Body of pancreas (tissue), 4 donors: ENCODE data around the gene FGL2. TPM values are rescaled to one million over a fixed set of nuclear protein-coding genes. Genes with fewer than 3 reads are reported as not detected.
"Not testable (repeated sequence)": the region's sequence is repeated elsewhere in the genome, so short reads cannot be mapped to it uniquely, and the experiment has no call there.

Source experiments
- ATAC-seq: fragments of 150-250 bp; one replicate; pipeline ENCODE4 v1.9.1; 2016
- DNase-seq, 4 donors: peaks; one replicate each; pipeline ENCODE4 v3.0.0-alpha.2; 2019
- H3K27ac ChIP-seq, 4 donors: fragments of 200-600 bp; sonication (generic); 1 replicate in 3 of 4; 2 replicates in 1 of 4; pipeline versions ENCODE4 v1.5.1 to v1.6.1; 2016 to 2019; ENCODE audit warnings: mild to moderate bottlenecking in 1 of 4, mixed read lengths in 1 of 4, moderate library complexity in 1 of 4
- H3K27me3 ChIP-seq, 2 donors: fragments of 200-600 bp; sonication (generic); one replicate each; pipeline ENCODE4 v1.6.0; 2016; ENCODE audit warnings: mild to moderate bottlenecking in 1 of 2
- H3K36me3 ChIP-seq, 2 donors: fragments of 200-600 bp; sonication (generic); replicated peaks in 1 of 2; 2 replicates each; pipeline ENCODE4 v1.5.1; 2016; ENCODE audit warnings: low read depth in 2 of 2; ENCODE audit not compliant: insufficient read depth in 1 of 2
- H3K4me1 ChIP-seq: fragments of 200-600 bp; sonication (generic); one replicate; pipeline ENCODE4 v1.6.0; 2016
- H3K4me3 ChIP-seq, 2 donors: fragments of 200-600 bp; sonication (generic); 1 replicate in 1 of 2; 2 replicates in 1 of 2; pipeline ENCODE4 v1.5.1; 2016 to 2019
- H3K9me3 ChIP-seq, 3 donors: fragments of 200-600 bp; sonication (generic); 1 replicate in 2 of 3; 2 replicates in 1 of 3; pipeline ENCODE4 v1.5.1; 2016
- POLR2A ChIP-seq, 3 donors: fragments of 450-650 bp; IDR thresholded peaks; one replicate each; pipeline ENCODE4 v1.6.1; 2016; ENCODE audit warnings: antibody characterized with exemption in 3 of 3, mild to moderate bottlenecking in 2 of 3
- WGBS, 2 donors: methylation state at CpG; one replicate each; pipeline ENCODE4 v1.1.5; 2017; 5-methylcytosine and 5-hydroxymethylcytosine counted together
- intact Hi-C: fragments of 100-400 bp; cut with DNase I; formaldehyde crosslinking; loops from one replicate; pipeline ENCODE4 v1.15.1; 2023
- total RNA-seq, 2 donors: library from RNA; depleted of rRNA; stranded (reverse); fragments of >200 nt; gene quantifications; one replicate each; pipeline ENCODE4 v1.1.0, GENCODE V29; 2016
- TF ChIP-seq, protein P1 (sequence below), 7 experiments: fragments of 450-650 bp in 4 of 7; fragments of 200-600 bp in 3 of 7; sonication (generic) in 3 of 7; IDR thresholded peaks; one replicate each; pipeline ENCODE4 v1.5.1; 2016 to 2019; ENCODE audit warnings: antibody characterized with exemption in 7 of 7

The FGL2 gene
- total RNA-seq, 2 donors from 2014 or later, result 4.3 to 9.1 TPM

DNA sequence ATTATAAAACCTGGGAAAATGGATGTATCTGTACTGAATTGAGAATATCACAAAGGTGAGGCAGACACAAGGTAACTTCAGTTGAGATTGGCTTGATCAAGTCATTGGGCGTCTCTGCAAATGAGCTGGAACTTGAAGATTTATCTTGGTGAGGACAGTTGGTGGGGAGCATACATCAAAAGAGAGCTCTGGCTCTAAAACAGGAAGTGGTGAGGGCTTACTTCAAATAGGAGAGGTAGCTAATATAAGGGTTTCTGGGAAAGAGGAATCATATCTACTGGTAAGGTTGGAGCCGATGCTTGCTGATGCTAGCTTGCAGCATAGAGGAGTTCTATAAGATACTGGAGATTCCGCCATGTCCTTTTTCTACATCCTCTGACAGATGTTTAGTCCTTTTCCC lies 39.9 kb upstream of the FGL2 start:
- Histone ChIP-seq H3K4me3 (no peak overlapping the region), H3K36me3 (no peaks in the 10 kb centered on the region), H3K27me3 (no peaks in the 10 kb centered on the region), H3K4me1 (no peaks in the 10 kb centered on the region), H3K27ac (no peak overlapping the region), H3K9me3 (no peaks in the 10 kb centered on the region)
- intact Hi-C loops, result no loop called here
- ATAC-seq (no peak), DNase-seq (no peak)
- TF ChIP-seq POLR2A (IDR thresholded peaks at IDR 0.05), result no peak
- TF ChIP-seq, protein P1, sequence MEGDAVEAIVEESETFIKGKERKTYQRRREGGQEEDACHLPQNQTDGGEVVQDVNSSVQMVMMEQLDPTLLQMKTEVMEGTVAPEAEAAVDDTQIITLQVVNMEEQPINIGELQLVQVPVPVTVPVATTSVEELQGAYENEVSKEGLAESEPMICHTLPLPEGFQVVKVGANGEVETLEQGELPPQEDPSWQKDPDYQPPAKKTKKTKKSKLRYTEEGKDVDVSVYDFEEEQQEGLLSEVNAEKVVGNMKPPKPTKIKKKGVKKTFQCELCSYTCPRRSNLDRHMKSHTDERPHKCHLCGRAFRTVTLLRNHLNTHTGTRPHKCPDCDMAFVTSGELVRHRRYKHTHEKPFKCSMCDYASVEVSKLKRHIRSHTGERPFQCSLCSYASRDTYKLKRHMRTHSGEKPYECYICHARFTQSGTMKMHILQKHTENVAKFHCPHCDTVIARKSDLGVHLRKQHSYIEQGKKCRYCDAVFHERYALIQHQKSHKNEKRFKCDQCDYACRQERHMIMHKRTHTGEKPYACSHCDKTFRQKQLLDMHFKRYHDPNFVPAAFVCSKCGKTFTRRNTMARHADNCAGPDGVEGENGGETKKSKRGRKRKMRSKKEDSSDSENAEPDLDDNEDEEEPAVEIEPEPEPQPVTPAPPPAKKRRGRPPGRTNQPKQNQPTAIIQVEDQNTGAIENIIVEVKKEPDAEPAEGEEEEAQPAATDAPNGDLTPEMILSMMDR (IDR thresholded peaks at IDR 0.05), result no peak
- WGBS, 2 donors, result 85 to 94% methylated on average over 3 of the region's 3 CpGs

DNA sequence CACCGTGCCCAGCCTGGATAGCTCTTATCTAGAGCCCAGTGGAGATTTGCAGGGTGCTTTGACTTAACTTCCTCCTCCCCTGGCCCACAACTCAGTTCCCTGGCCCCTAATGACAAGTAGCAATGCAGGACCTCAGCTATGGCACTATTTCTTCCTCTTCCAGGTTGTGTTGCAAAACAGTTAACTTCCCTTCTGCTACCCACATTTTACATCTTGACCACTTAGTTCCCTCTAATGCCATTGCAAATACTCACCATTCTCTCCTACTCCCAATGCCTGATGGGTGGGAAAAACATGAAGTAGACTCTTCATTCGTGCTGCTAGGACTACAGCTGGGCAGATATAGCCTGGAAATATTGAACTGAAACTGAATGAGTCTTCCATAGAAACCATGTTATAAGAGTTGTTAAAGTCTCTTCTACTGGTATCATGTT lies 39.1 kb upstream of the FGL2 start:
- no peak for ATAC-seq
- Histone ChIP-seq H3K4me3 (no peak overlapping the region), H3K36me3 (no peaks in the 10 kb centered on the region), H3K27ac (no peak overlapping the region), H3K27me3 (no peaks in the 10 kb centered on the region), H3K9me3 (no peaks in the 10 kb centered on the region), H3K4me1 (no peaks in the 10 kb centered on the region)
- TF ChIP-seq POLR2A (IDR thresholded peaks at IDR 0.05), result no peak
- TF ChIP-seq, protein P1 (IDR thresholded peaks at IDR 0.05), result no peak
- DNase-seq, result peak in 1 of 4 donors; percentile 58
- intact Hi-C loops, result no loop called here
- 63 to 88% methylated on average over 2 of the region's 2 CpGs for WGBS, 2 donors

GRCh38 chr7:77235276-77235675 lies 35.7 kb upstream of the FGL2 start:
- WGBS, 2 donors, result 91 to 95% methylated on average over 2 of the region's 2 CpGs
- no peak for DNase-seq
- Histone ChIP-seq H3K36me3 (no peaks in the 10 kb centered on the region), H3K27me3 (no peaks in the 10 kb centered on the region), H3K27ac (no peak overlapping the region), H3K4me3 (no peak overlapping the region), H3K4me1 (no peaks in the 10 kb centered on the region), H3K9me3 (no peaks in the 10 kb centered on the region)
- no peak for ATAC-seq
- no peak for TF ChIP-seq POLR2A (IDR thresholded peaks at IDR 0.05)
- TF ChIP-seq, protein P1 (IDR thresholded peaks at IDR 0.05), result no peak
- intact Hi-C loops, result no loop called here

DNA sequence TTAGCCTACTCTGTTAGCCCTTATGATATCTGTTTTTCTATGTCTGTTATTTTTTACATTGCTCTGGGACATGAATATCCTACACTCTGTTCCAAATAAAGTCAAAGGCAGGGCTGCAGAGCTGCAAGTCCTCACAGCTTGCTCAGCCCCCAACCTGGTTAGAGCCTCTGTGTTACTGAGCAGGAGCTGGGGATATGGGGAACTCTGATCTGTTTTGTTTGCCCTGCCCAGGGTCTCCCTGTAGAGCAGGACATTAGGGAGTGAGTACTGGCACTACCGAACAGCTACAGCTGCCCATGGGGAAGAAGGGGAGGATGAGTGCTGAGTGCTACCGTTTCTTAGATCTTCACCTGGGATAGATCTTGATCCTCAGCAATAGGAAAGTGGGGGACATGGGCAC lies 32.8 kb upstream of the FGL2 start:
- Histone ChIP-seq H3K27me3 (no peaks in the 10 kb centered on the region), H3K4me3 (no peak overlapping the region), H3K9me3 (no peaks in the 10 kb centered on the region), H3K4me1 (no peaks in the 10 kb centered on the region), H3K27ac (no peak overlapping the region), H3K36me3 (no peaks in the 10 kb centered on the region)
- WGBS, 2 donors, result 78 to 92% methylated on average over 2 of the region's 2 CpGs
- intact Hi-C loops, result no loop called here
- TF ChIP-seq, protein P1 (IDR thresholded peaks at IDR 0.05), result no peak
- TF ChIP-seq POLR2A (IDR thresholded peaks at IDR 0.05), result no peak
- DNase-seq, result no peak
- ATAC-seq, result no peak

- H3K27me3 ChIP-seq, DNase-seq, intact Hi-C loops, H3K9me3 ChIP-seq, H3K4me1 ChIP-seq, H3K36me3 ChIP-seq, H3K27ac ChIP-seq, ATAC-seq, H3K4me3 ChIP-seq: not testable (repeated sequence)
Measured at GRCh38 chr7:77228795-77229194, 29.2 kb upstream of the FGL2 start.
